ENCODE results near the gene GPR31.

DNA sequence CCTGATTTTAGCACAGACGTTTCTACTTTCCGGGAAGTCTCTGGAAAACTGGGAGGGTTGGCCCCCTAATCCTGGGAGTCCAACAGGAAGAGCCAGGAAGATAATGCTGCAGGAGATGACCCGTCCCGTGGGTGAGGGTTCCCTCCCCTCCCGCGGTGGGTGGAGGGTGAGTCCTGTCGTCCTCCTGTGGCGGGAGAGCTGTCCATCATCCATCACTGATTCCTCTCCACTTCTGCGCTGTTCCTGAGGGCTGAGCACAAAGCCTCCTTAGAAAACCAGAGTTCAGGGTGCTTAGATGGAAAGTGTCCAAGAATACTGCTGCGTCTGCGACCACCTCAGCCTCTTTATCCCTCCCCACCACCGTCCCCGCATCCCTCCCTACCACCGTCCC lies 40.9 kb downstream of the GPR31 start:
- TF ChIP-seq EZH2 (IDR thresholded peaks at IDR 0.05) (no peak), POLR2AphosphoS5 (IDR thresholded peaks at IDR 0.05; ENCODE audit: borderline replicate concordance, low read depth, low read length) (no peak), FOXP2 (optimal IDR thresholded peaks at IDR 0.05; ENCODE audit: control extremely low read depth, extremely low read length, insufficient read depth) (no peak)
